ENCODE results near the gene FBXO31.

- TF ChIP-seq CTCF (IDR thresholded peaks at IDR 0.05; ENCODE audit: insufficient read depth, low read length) (no peak), POLR2AphosphoS5 (IDR thresholded peaks at IDR 0.05; ENCODE audit: low read depth) (no peak), REST (IDR thresholded peaks at IDR 0.05; ENCODE audit: insufficient replicate concordance, low read depth) (no peak), GABPA (IDR thresholded peaks at IDR 0.05; ENCODE audit: low read depth) (no peak), SPI1 (IDR thresholded peaks at IDR 0.05; ENCODE audit: borderline replicate concordance, low read depth) (no peak)
These were observed 44.4 kb downstream of the FBXO31 start for GRCh38 chr16:87339086-87339723.
